CD4-positive, alpha-beta T cell (primary cell): Measurements from ENCODE around the gene SIX3. TPM values are rescaled to one million over a fixed set of nuclear protein-coding genes. Genes with fewer than 3 reads are reported as not detected.

Experiments
- ATAC-seq: fragments of 200-7000 bp; cut with Tn5 transposase; one replicate; pipeline ENCODE4 v1.10.0; 2022; ENCODE audit warnings: mild to moderate bottlenecking; ENCODE audit not compliant: poor library complexity
- CTCF ChIA-PET: fragments of 350-600 bp; sonication (Branson Sonifier 250); formaldehyde crosslinking; loops from one replicate; lab custom pipeline; 2021; ENCODE audit warnings: antibody characterized with exemption, inconsistent platforms; lab: Charles Lee
- POLR2A ChIA-PET: fragments of 350-600 bp; sonication (Branson Sonifier 250); formaldehyde crosslinking; loops from one replicate; lab custom pipeline; 2021; ENCODE audit warnings: antibody characterized with exemption, inconsistent platforms; lab: Charles Lee
- DNase-seq, 14 experiments: peaks; one replicate each; pipeline ENCODE4 v3.0.0-alpha.2; 2013 to 2020; ENCODE audit warnings: mixed read lengths in 2 of 14
- H3K27ac ChIP-seq, 2 donors: one replicate each; pipeline versions ENCODE4 v1.5.1 to v1.7.0; 2013; ENCODE audit warnings: low read length in 2 of 2, low read depth in 1 of 2, mild to moderate bottlenecking in 1 of 2
- H3K27me3 ChIP-seq, 2 experiments: 1 replicate in 1 of 2; 2 replicates in 1 of 2; pipeline versions ENCODE4 v1.6.1 to v1.7.0; 2013; ENCODE audit warnings: low read length in 2 of 2, control low read depth in 1 of 2, mild to moderate bottlenecking in 1 of 2, moderate library complexity in 1 of 2; ENCODE audit not compliant: insufficient read depth in 2 of 2, control insufficient read depth in 1 of 2
- H3K36me3 ChIP-seq: one replicate; pipeline ENCODE4 v1.6.1; 2013; ENCODE audit warnings: low read length, control low read depth; ENCODE audit not compliant: insufficient read depth
- H3K4me1 ChIP-seq: one replicate; pipeline ENCODE4 v1.6.1; 2013; ENCODE audit warnings: low read length, control low read depth; ENCODE audit not compliant: insufficient read depth
- H3K4me3 ChIP-seq: one replicate; pipeline ENCODE4 v1.5.1; 2013; ENCODE audit warnings: mild to moderate bottlenecking, low read length, moderate library complexity
- H3K9me3 ChIP-seq, 2 experiments: 1 replicate in 1 of 2; 2 replicates in 1 of 2; pipeline versions ENCODE4 v1.6.1 to v1.7.0; 2013; ENCODE audit warnings: low read length in 2 of 2, mild to moderate bottlenecking in 2 of 2, control low read depth in 1 of 2, moderate library complexity in 1 of 2; ENCODE audit not compliant: control insufficient read depth in 1 of 2, insufficient read depth in 1 of 2
- H3K27ac Mint-ChIP-seq: one replicate; pipeline ENCODE4 v1.8.0; 2020; ENCODE audit warnings: mixed read lengths
- H3K27me3 Mint-ChIP-seq: one replicate; pipeline ENCODE4 v1.8.0; 2021; ENCODE audit warnings: mixed read lengths
- H3K36me3 Mint-ChIP-seq: one replicate; pipeline ENCODE4 v1.8.0; 2021; ENCODE audit warnings: low read depth, mixed read lengths
- H3K4me1 Mint-ChIP-seq: one replicate; pipeline ENCODE4 v1.8.0; 2021; ENCODE audit warnings: low read depth, mixed read lengths
- H3K4me3 Mint-ChIP-seq: one replicate; pipeline ENCODE4 v1.8.0; 2020; ENCODE audit warnings: mild to moderate bottlenecking, mixed read lengths
- H3K9me3 Mint-ChIP-seq: one replicate; pipeline ENCODE4 v1.8.0; 2020; ENCODE audit warnings: mixed read lengths
- intact Hi-C, 2 experiments: fragments of 100-400 bp; cut with DNase I in 1 of 2; cut with micrococcal nuclease in 1 of 2; formaldehyde crosslinking; loops; one replicate each; pipeline versions ENCODE4 v1.15.1 to v1.9.0; 2023 to 2025; cut with DNase I, micrococcal nuclease
- total RNA-seq, 174 experiments: library from RNA in 2 of 174; stranded (reverse) in 2 of 174; gene quantifications; one replicate each; pipeline ENCODE4 v1.2.3 and lab custom pipeline; 2021 to 2026
- TF ChIP-seq, protein P1 (sequence below): fragments of 200-600 bp; IDR thresholded peaks from one replicate; pipeline ENCODE4 v1.8.0; 2022; ENCODE audit warnings: antibody characterized with exemption, mild to moderate bottlenecking

Gene SIX3
- total RNA-seq, 2 experiments from 2014 or later, result not detected

- no peaks in the 10 kb centered on the region for H3K4me1 Mint-ChIP-seq
- POLR2A ChIA-PET, result no interaction called here
Observed at GRCh38 chr2:44969936-44970335, 28.4 kb downstream of the SIX3 start.

DNA sequence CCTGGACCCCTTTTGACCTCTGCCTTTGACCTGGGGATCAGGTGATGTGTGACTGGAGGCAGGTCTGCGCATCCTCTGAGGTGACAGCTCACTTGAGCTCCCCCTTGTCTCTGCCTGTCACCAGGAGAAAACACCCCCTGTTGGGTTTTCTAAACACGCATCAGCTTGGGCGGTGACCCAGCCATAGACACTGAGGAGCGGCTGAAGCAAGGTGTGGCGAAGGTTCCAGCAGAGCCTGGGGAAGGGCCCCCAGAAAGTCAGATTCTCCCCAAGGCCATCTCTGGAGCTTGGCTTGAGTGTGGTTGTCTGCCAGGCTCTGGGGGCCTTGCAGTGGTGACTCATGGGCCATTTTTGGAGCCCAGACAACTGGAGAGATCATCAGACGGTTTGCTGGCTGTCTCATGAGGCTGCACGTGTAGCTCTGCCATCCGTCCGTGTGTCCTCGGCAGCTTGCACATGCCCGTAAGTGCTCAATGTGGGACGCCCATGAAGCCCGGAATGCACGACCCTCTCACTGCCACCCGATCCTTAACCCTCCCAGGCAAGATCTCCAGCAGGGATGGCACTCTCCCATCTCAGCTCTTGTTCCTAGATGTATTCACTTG is 29.4 kb downstream of the SIX3 start:
- Histone ChIP-seq H3K27ac (no peak overlapping the region), H3K4me1 (no peaks in the 10 kb centered on the region), H3K27me3 (peaks cover 0 to 7% of the 10 kb centered on the region in 2 experiments), H3K9me3 (no peaks in the 10 kb centered on the region), H3K4me3 (no peak overlapping the region), H3K36me3 (no peaks in the 10 kb centered on the region)
- TF ChIP-seq, protein P1, sequence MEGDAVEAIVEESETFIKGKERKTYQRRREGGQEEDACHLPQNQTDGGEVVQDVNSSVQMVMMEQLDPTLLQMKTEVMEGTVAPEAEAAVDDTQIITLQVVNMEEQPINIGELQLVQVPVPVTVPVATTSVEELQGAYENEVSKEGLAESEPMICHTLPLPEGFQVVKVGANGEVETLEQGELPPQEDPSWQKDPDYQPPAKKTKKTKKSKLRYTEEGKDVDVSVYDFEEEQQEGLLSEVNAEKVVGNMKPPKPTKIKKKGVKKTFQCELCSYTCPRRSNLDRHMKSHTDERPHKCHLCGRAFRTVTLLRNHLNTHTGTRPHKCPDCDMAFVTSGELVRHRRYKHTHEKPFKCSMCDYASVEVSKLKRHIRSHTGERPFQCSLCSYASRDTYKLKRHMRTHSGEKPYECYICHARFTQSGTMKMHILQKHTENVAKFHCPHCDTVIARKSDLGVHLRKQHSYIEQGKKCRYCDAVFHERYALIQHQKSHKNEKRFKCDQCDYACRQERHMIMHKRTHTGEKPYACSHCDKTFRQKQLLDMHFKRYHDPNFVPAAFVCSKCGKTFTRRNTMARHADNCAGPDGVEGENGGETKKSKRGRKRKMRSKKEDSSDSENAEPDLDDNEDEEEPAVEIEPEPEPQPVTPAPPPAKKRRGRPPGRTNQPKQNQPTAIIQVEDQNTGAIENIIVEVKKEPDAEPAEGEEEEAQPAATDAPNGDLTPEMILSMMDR, result no peak
- Mint-ChIP-seq H3K9me3 (no peaks in the 10 kb centered on the region), H3K27ac (no peak overlapping the region), H3K36me3 (no peaks in the 10 kb centered on the region), H3K4me1 (no peaks in the 10 kb centered on the region), H3K27me3 (peaks cover 25% of the 10 kb centered on the region), H3K4me3 (no peak overlapping the region)
- intact Hi-C loops, result no loop called here
- ATAC-seq (no peak), DNase-seq (no peak)
- ChIA-PET CTCF (no interaction called here), POLR2A (no interaction called here)

More at GRCh38 chr2:44969936-44970335, 28.4 kb downstream of the SIX3 start:
- H3K4me3 Mint-ChIP-seq, result no peak overlapping the region
- peaks cover 31% of the 10 kb centered on the region for H3K27me3 Mint-ChIP-seq
- H3K27me3 ChIP-seq, result peaks cover 10 to 13% of the 10 kb centered on the region in 2 experiments
- no peaks in the 10 kb centered on the region for H3K4me1 ChIP-seq
- no peak overlapping the region for H3K27ac Mint-ChIP-seq
- CTCF ChIA-PET, result no interaction called here
- H3K27ac ChIP-seq, result no peak overlapping the region
- H3K36me3 ChIP-seq, result no peaks in the 10 kb centered on the region
- no peaks in the 10 kb centered on the region for H3K9me3 ChIP-seq
- DNase-seq, result no peak
- H3K9me3 Mint-ChIP-seq, result no peaks in the 10 kb centered on the region
- TF ChIP-seq, protein P1, result no peak
- H3K36me3 Mint-ChIP-seq, result no peaks in the 10 kb centered on the region
- intact Hi-C loops, result no loop called here
- no peak for ATAC-seq
- H3K4me3 ChIP-seq, result no peak overlapping the region

- no peak overlapping the region for H3K4me3 Mint-ChIP-seq
- ChIA-PET CTCF (interaction anchor here (0.8 kb wide), 1 partner anchor 9 kb away, joined by 3 read pairs; no protein-coding TSS in a partner anchor), POLR2A (no interaction called here)
- H3K4me1 ChIP-seq, result no peaks in the 10 kb centered on the region
- H3K36me3 Mint-ChIP-seq, result no peaks in the 10 kb centered on the region
- H3K4me3 ChIP-seq, result no peak overlapping the region
- intact Hi-C loops, result no loop called here
- DNase-seq (no peak), ATAC-seq (no peak)
- H3K27me3 Mint-ChIP-seq, result peaks cover 26% of the 10 kb centered on the region
- peaks cover 0 to 2% of the 10 kb centered on the region in 2 experiments for H3K27me3 ChIP-seq
- TF ChIP-seq, protein P1, result no peak
- H3K27ac ChIP-seq, result no peak overlapping the region
- no peak overlapping the region for H3K27ac Mint-ChIP-seq
- H3K9me3 ChIP-seq, result no peaks in the 10 kb centered on the region
- no peaks in the 10 kb centered on the region for H3K4me1 Mint-ChIP-seq
- no peaks in the 10 kb centered on the region for H3K36me3 ChIP-seq
- no peaks in the 10 kb centered on the region for H3K9me3 Mint-ChIP-seq
Observed at GRCh38 chr2:44972771-44973535, 31.5 kb downstream of the SIX3 start.
